HUDEP-2 (cell line): ENCODE measurements around the gene CREB5.

ENCODE experiments used
- DNase-seq, 76 experiments: peaks; one replicate each; lab custom pipeline; 2025; ENCODE audit not compliant: unreplicated experiment in 76 of 76; lab: John Stamatoyannopoulos, UW

The CREB5 gene

GRCh38 chr7:28724563-28724962 is 312.2 kb downstream of the CREB5 start:
- DNase-seq = no peak

GRCh38 chr7:28725045-28725642 is 312.8 kb downstream of the CREB5 start:
- DNase-seq = no peak

GRCh38 chr7:28725911-28726310 is 313.6 kb downstream of the CREB5 start:
- DNase-seq = no peak

- no peak for DNase-seq
Observed at GRCh38 chr7:28726555-28726954, 314.2 kb downstream of the CREB5 start.

GRCh38 chr7:28729281-28729680 is 317.0 kb downstream of the CREB5 start:
- DNase-seq = no peak

GRCh38 chr7:28729727-28730126 is 317.4 kb downstream of the CREB5 start:
- DNase-seq = no peak

GRCh38 chr7:28731092-28731658 is 318.9 kb downstream of the CREB5 start:
- no peak for DNase-seq

- no peak for DNase-seq
Observed at GRCh38 chr7:28732071-28732869, 320.0 kb downstream of the CREB5 start.

GRCh38 chr7:28733035-28733434 is 320.7 kb downstream of the CREB5 start:
- no peak for DNase-seq

GRCh38 chr7:28738412-28738811 is 326.1 kb downstream of the CREB5 start:
- no peak for DNase-seq

- no peak for DNase-seq
Observed at GRCh38 chr7:28739128-28739527, 326.8 kb downstream of the CREB5 start.

GRCh38 chr7:28739826-28740225 is 327.5 kb downstream of the CREB5 start:
- DNase-seq = no peak

- no peak for DNase-seq
Observed at GRCh38 chr7:28744951-28745350, 332.6 kb downstream of the CREB5 start.

- DNase-seq = no peak
Observed at GRCh38 chr7:28745351-28745750, 333.0 kb downstream of the CREB5 start.

- no peak for DNase-seq
Observed at GRCh38 chr7:28747404-28747803, 335.1 kb downstream of the CREB5 start.

- no peak for DNase-seq
Observed at GRCh38 chr7:28747854-28748253, 335.5 kb downstream of the CREB5 start.

GRCh38 chr7:28748346-28748745 is 336.0 kb downstream of the CREB5 start:
- no peak for DNase-seq

- no peak for DNase-seq
Observed at GRCh38 chr7:28748933-28749584, 336.7 kb downstream of the CREB5 start.

- no peak for DNase-seq
Observed at GRCh38 chr7:28749638-28750037, 337.3 kb downstream of the CREB5 start.

GRCh38 chr7:28750981-28751380 is 338.7 kb downstream of the CREB5 start:
- DNase-seq = no peak

GRCh38 chr7:28753613-28754012 is 341.3 kb downstream of the CREB5 start:
- DNase-seq = no peak

GRCh38 chr7:28754027-28754426 is 341.7 kb downstream of the CREB5 start:
- no peak for DNase-seq
